ENCODE data around the gene KAZN. TPM values are rescaled to one million over a fixed set of nuclear protein-coding genes. Genes with fewer than 3 reads are reported as not detected.

KAZN gene
- total and polyA plus RNA-seq, 2 of the 8 experiments (the other 6 are each of a cell fraction or from before 2014, with no cell fraction given): 3.7 to 11.8 TPM

DNA sequence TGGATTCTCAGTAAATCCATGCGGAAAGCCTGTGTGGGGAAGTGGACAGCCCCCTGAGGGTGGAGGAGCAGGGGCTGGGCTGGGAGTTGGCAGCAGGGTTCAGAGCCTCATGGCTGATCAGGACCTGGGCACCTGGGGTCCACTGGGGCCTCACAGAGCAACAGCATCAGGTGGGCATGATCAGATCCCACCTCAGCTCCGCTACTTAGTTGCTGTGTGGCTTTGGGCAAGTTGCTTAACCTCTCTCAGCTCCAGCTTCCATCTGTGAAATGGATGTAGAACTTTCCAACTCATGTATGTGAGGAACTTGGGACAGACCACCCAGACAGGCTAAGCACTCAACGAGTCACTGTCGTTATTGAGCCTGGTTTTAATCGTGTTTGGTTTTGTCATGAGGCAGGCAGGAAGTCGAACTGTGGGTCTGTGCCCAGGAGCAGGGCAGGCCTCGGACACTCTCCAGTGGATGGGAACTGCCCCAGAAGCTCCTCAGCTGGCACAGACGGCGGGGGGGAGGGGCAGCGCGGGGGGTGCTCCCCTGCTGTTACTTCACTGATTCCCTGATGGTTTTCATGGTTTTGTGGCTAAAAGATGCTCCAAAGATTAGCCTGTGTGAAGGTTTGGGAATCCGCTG is 399.3 kb downstream of the KAZN start:
- Histone ChIP-seq H3K36me3 (ENCODE audit: control insufficient read depth in 2 of 4, insufficient read depth in 4 of 4, low read length in 3 of 4) (no peaks in the 10 kb centered on the region), H4K8ac (ENCODE audit: extremely low read depth, insufficient read depth, low read length) (no peak overlapping the region; the same call in 1 of the 2 replicates), H3K56ac (replicated peaks; ENCODE audit: insufficient read length, low read depth, low read length) (no peak overlapping the region), H3K27me3 (replicated peaks in 1 of 4; ENCODE audit: control insufficient read depth in 3 of 4, extremely low read depth in 1 of 4, insufficient read depth in 3 of 4, low read length in 3 of 4) (no peaks in the 10 kb centered on the region), H3K14ac (ENCODE audit: insufficient read length) (no peak overlapping the region), H2AK5ac (ENCODE audit: low read depth, low read length) (no peak overlapping the region), H4K91ac (replicated peaks; ENCODE audit: insufficient read length, low read length) (no peak overlapping the region), H3K4me3 (ENCODE audit: extremely low read depth in 1 of 4, insufficient read depth in 2 of 4, low read depth in 3 of 4, low read length in 4 of 4) (no peak overlapping the region), H2BK120ac (replicated peaks; ENCODE audit: low read depth, low read length) (no peak overlapping the region), H2BK15ac (ENCODE audit: low read length) (no peak overlapping the region), H3K79me2 (ENCODE audit: control insufficient read depth in 1 of 2, insufficient read depth in 2 of 2, low read length in 2 of 2) (no peaks in the 10 kb centered on the region), H3K9me3 (ENCODE audit: insufficient read depth in 2 of 2, low read depth in 1 of 2, low read length in 1 of 2) (no peaks in the 10 kb centered on the region), H3K23me2 (ENCODE audit: low read depth, low read length) (no peaks in the 10 kb centered on the region), H3K4me2 (ENCODE audit: insufficient read depth in 1 of 2, low read depth in 2 of 2, low read length in 2 of 2) (no peak overlapping the region), H3K18ac (ENCODE audit: extremely low read depth, low read length) (no peak overlapping the region), H3K4me1 (replicated peaks in 1 of 4; ENCODE audit: control insufficient read depth in 3 of 4, insufficient read depth in 4 of 4, low read length in 3 of 4) (peaks cover 0 to 6% (median under 1%) of the 10 kb centered on the region in 4 experiments; a peak in 4 of 7 replicates), H2BK20ac (ENCODE audit: low read length) (no peak overlapping the region), H3K9ac (replicated peaks in 1 of 4; ENCODE audit: extremely low read depth in 1 of 4, low read depth in 3 of 4, low read length in 3 of 4) (no peak overlapping the region), H4K20me1 (replicated peaks in 1 of 2; ENCODE audit: control insufficient read depth in 1 of 2, insufficient read depth in 2 of 2, low read length in 2 of 2) (peaks cover 0 to 1% of the 10 kb centered on the region in 2 experiments), H2AFZ (ENCODE audit: low read length) (no peak overlapping the region), H3K27ac (ENCODE audit: low read depth, low read length) (no peak overlapping the region), H3K79me1 (ENCODE audit: low read depth, low read length) (no peaks in the 10 kb centered on the region), H2BK5ac (ENCODE audit: low read depth, low read length) (no peak overlapping the region), H4K5ac (ENCODE audit: insufficient read length, low read depth, low read length) (no peak overlapping the region), H2BK12ac (ENCODE audit: low read depth, low read length) (no peak overlapping the region), H3K4ac (replicated peaks; ENCODE audit: insufficient read length, low read depth, low read length) (no peak overlapping the region), H3K23ac (ENCODE audit: insufficient read length) (no peak overlapping the region)
- POLR2A ChIA-PET (ENCODE audit: partially characterized antibody): no interaction called here
- CTCF ChIA-PET (ENCODE audit: partially characterized antibody): interaction anchor here (0.9 kb wide), 1 partner anchor 49 kb away, joined by 3 read pairs; no protein-coding TSS in a partner anchor
- no peak for TF ChIP-seq CEBPB (IDR thresholded peaks at IDR 0.05; ENCODE audit: low read depth, low read length)
- WGBS, 2 experiments (ENCODE audit: extremely low coverage in 1 of 2, insufficient coverage in 1 of 2, insufficient read length in 1 of 2, insufficient replicate concordance in 2 of 2, low coverage in 1 of 2, low lambda C conversion rate in 2 of 2, missing lambda C conversion rate in 1 of 2): 91% methylated on average over 12 of the region's 12 CpGs; no CpG with 5 or more reads in 1 of the 2 experiments
- DNase-seq (ENCODE audit: low read depth in 1 of 2, low spot score in 2 of 2): no peak
- no peak for FAIRE-seq
